Motor neuron (in vitro differentiated cells): ENCODE measurements around the gene C1QTNF5. TPM values are rescaled to one million over a fixed set of nuclear protein-coding genes. Genes with fewer than 3 reads are reported as not detected.

Source experiments
- ATAC-seq, 8 experiments: fragments of 200-7000 bp; cut with Tn5 transposase; replicated peaks in 6 of 8; 2 replicates each; pipeline ENCODE4 v1.8.0; 2021; ENCODE audit warnings: mild to moderate bottlenecking in 8 of 8, moderate library complexity in 8 of 8
- H3K27ac ChIP-seq, 2 donors: fragments of 250-450 bp; sonication (Bioruptor Pico); 2 replicates each; pipeline ENCODE4 v1.9.0; 2021; ENCODE audit warnings: antibody characterized with exemption in 2 of 2, mild to moderate bottlenecking in 2 of 2, moderate library complexity in 1 of 2
- H3K4me1 ChIP-seq, 2 donors: fragments of 250-450 bp; sonication (Bioruptor Pico); replicated peaks in 1 of 2; 2 replicates each; pipeline ENCODE4 v1.6.1; 2021; ENCODE audit warnings: antibody characterized with exemption in 2 of 2, mild to moderate bottlenecking in 2 of 2, moderate library complexity in 1 of 2
- H3K4me3 ChIP-seq, 5 donors: fragments of 250-450 bp; sonication (Bioruptor Pico); 2 replicates each; pipeline ENCODE4 v1.9.0; 2021; ENCODE audit warnings: antibody characterized with exemption in 5 of 5, mild to moderate bottlenecking in 5 of 5, moderate library complexity in 4 of 5
- WGBS, 10 experiments: fragments of 450-650 bp; shearing (Covaris generic); methylation state at CpG; one replicate each; pipeline ENCODE4 v1.0.0; 2022; 5-methylcytosine and 5-hydroxymethylcytosine counted together
- in situ Hi-C, 9 experiments: fragments of 400-800 bp; cut with MboI; loops; one replicate each; pipeline ENCODE4 v1.15.0; 2021; ENCODE audit warnings: low sequenced_read_pairs in 9 of 9, low pct_unique_long_range_greater_than_20kb in 2 of 9; ENCODE audit not compliant: unreplicated experiment in 9 of 9
- total RNA-seq, 8 experiments: library from RNA; unstranded; fragments of 300-600 nt; gene quantifications; 2 replicates each; pipeline versions ENCODE4 v1.2.3 to v1.2.4, GENCODE V29; 2022

C1QTNF5 gene
- total RNA-seq, 8 experiments from 2014 or later, result 0.54 to 27.8 (median 1.4) TPM; not detected in 1

GRCh38 chr11:119361941-119362725 lies 21.4 kb upstream of the C1QTNF5 start:
- peaks cover 33 to 48% of the 10 kb centered on the region in 2 donors for H3K4me1 ChIP-seq
- 70 to 100% (median 78%) methylated on average over 3 to 7 of the region's 11 CpGs; no CpG with 5 or more reads in 2 of the 10 experiments for WGBS, 10 experiments
- in situ Hi-C loops, result loop anchor here in 1 of 9 experiments (10.0 kb wide), 1 partner anchor 113 kb away; no protein-coding TSS in a partner anchor
- H3K4me3 ChIP-seq, result no peak overlapping the region
- H3K27ac ChIP-seq, result peak overlapping the region in 1 of 2 donors; percentile 35
- peak in 1 of 8 experiments; percentile 5 for ATAC-seq

GRCh38 chr11:119361056-119361787 lies 20.5 kb upstream of the C1QTNF5 start:
- H3K4me3 ChIP-seq, result no peak overlapping the region
- ATAC-seq, result peak; percentile 58 to 88 (median 86)
- in situ Hi-C loops, result loop anchor here in 1 of 9 experiments (10.0 kb wide), 1 partner anchor 114 kb away; no protein-coding TSS in a partner anchor
- 0 to 50% (median 24%) methylated on average over 1 to 4 of the region's 8 CpGs; no CpG with 5 or more reads in 3 of the 10 experiments for WGBS, 10 experiments
- peak overlapping the region; percentile 6 to 55 for H3K27ac ChIP-seq
- H3K4me1 ChIP-seq, result peaks cover 30 to 50% of the 10 kb centered on the region in 2 donors

GRCh38 chr11:119359365-119360214 lies 18.9 kb upstream of the C1QTNF5 start:
- no peak for ATAC-seq
- in situ Hi-C loops, result loop anchor here in 3 of 9 experiments (10.0 kb wide), 2 partner anchors 105 to 115 kb away; no protein-coding TSS in a partner anchor
- WGBS, 10 experiments, result 60 to 100% (median 89%) methylated on average over 1 to 6 of the region's 10 CpGs; no CpG with 5 or more reads in 2 of the 10 experiments
- H3K27ac ChIP-seq, result no peak overlapping the region
- H3K4me3 ChIP-seq, result no peak overlapping the region
- H3K4me1 ChIP-seq, result peaks cover 30 to 53% of the 10 kb centered on the region in 2 donors

- 80% methylated on average over 1 of the region's 13 CpGs; no CpG with 5 or more reads in 8 of the 10 experiments for WGBS, 10 experiments
- peak overlapping the region in 4 of 5 donors; percentile 20 to 26 (median 26) for H3K4me3 ChIP-seq
- no peak overlapping the region for H3K27ac ChIP-seq
- H3K4me1 ChIP-seq, result peaks cover 27 to 48% of the 10 kb centered on the region in 2 donors
- in situ Hi-C loops, result loop anchor here in 2 of 9 experiments (10.0 kb wide), 2 partner anchors 108 to 118 kb away; no protein-coding TSS in a partner anchor
- no peak for ATAC-seq
Observed at GRCh38 chr11:119357074-119357473, 16.4 kb upstream of the C1QTNF5 start.

GRCh38 chr11:119356349-119357031 lies 15.8 kb upstream of the C1QTNF5 start:
- peak; percentile 55 to 81 (median 71) for ATAC-seq
- Histone ChIP-seq H3K27ac (no peak overlapping the region), H3K4me1 (peaks cover 21 to 47% of the 10 kb centered on the region in 2 donors), H3K4me3 (peak overlapping the region; percentile 15 to 26 (median 25))
- in situ Hi-C loops, result loop anchor here in 2 of 9 experiments (10.0 kb wide), 2 partner anchors 108 to 118 kb away; no protein-coding TSS in a partner anchor
- 0 to 10% (median 1%) methylated on average over 2 to 19 of the region's 54 CpGs; no CpG with 5 or more reads in 2 of the 10 experiments for WGBS, 10 experiments

GRCh38 chr11:119355091-119355843 lies 14.6 kb upstream of the C1QTNF5 start:
- ATAC-seq, result no peak
- in situ Hi-C loops, result loop anchor here in 2 of 9 experiments (10.0 kb wide), 2 partner anchors 110 to 120 kb away; no protein-coding TSS in a partner anchor
- Histone ChIP-seq H3K27ac (no peak overlapping the region), H3K4me1 (peaks cover 13 to 37% of the 10 kb centered on the region in 2 donors), H3K4me3 (no peak overlapping the region)
- 24 to 100% (median 58%) methylated on average over 1 to 3 of the region's 9 CpGs; no CpG with 5 or more reads in 6 of the 10 experiments for WGBS, 10 experiments

- H3K4me3 ChIP-seq, result no peak overlapping the region
- H3K27ac ChIP-seq, result no peak overlapping the region
- in situ Hi-C loops, result loop anchor here in 2 of 9 experiments (10.0 kb wide), 2 partner anchors 112 to 122 kb away; no protein-coding TSS in a partner anchor
- peak; percentile 15 to 86 (median 72) for ATAC-seq
- H3K4me1 ChIP-seq, result peaks cover 13 to 37% of the 10 kb centered on the region in 2 donors
- 0 to 33% (median 14%) methylated on average over 1 to 3 of the region's 4 CpGs; no CpG with 5 or more reads in 1 of the 10 experiments for whole genome bisulfite sequencing, 10 experiments
Observed at GRCh38 chr11:119352857-119353260, 12.2 kb upstream of the C1QTNF5 start.

GRCh38 chr11:119351232-119351631 lies 10.5 kb upstream of the C1QTNF5 start:
- in situ Hi-C loops, result loop anchor here in 2 of 9 experiments (10.0 kb wide), 2 partner anchors 114 to 124 kb away; no protein-coding TSS in a partner anchor
- H3K4me3 ChIP-seq, result no peak overlapping the region

GRCh38 chr11:119350302-119350701 lies 9.6 kb upstream of the C1QTNF5 start:
- Histone ChIP-seq H3K4me1 (peaks cover 13 to 24% of the 10 kb centered on the region in 2 donors), H3K27ac (no peak overlapping the region), H3K4me3 (no peak overlapping the region)
- peak in 1 of 8 experiments; percentile 7 for ATAC-seq
- WGBS, 10 experiments, result 69 to 100% (median 80%) methylated on average over 1 to 2 of the region's 6 CpGs; no CpG with 5 or more reads in 5 of the 10 experiments
- in situ Hi-C loops, result loop anchor here in 2 of 9 experiments (10.0 kb wide), 2 partner anchors 114 to 124 kb away; no protein-coding TSS in a partner anchor

More at GRCh38 chr11:119351232-119351631, 10.5 kb upstream of the C1QTNF5 start:
- Histone ChIP-seq H3K4me1 (peaks cover 13 to 33% of the 10 kb centered on the region in 2 donors), H3K27ac (no peak overlapping the region)
- no peak for ATAC-seq
- 0 to 50% (median 0%) methylated on average over 1 to 2 of the region's 2 CpGs; no CpG with 5 or more reads in 7 of the 10 experiments for WGBS, 10 experiments

GRCh38 chr11:119347940-119348605 lies 7.4 kb upstream of the C1QTNF5 start:
- H3K27ac ChIP-seq, result no peak overlapping the region
- H3K4me3 ChIP-seq, result no peak overlapping the region
- H3K4me1 ChIP-seq, result peaks cover 6 to 12% of the 10 kb centered on the region in 2 donors
- WGBS, 10 experiments, result 0 to 90% (median 59%) methylated on average over 1 to 14 of the region's 16 CpGs; no CpG with 5 or more reads in 2 of the 10 experiments
- peak in 4 of 8 experiments; percentile 15 to 66 (median 54) for ATAC-seq
- in situ Hi-C loops, result loop anchor here in 1 of 9 experiments (25.0 kb wide), 1 partner anchor 236 kb away; the partner anchor contains the start of genes C2CD2L, DPAGT1 and HINFP
